ENCODE measurements around the gene PRKN. TPM values are rescaled to one million over a fixed set of nuclear protein-coding genes. Genes with fewer than 3 reads are reported as not detected.

PRKN gene
- polyA plus RNA-seq, 1 donor: 4.6 TPM

GRCh38 chr6:161493576-161494118 is 1233.9 kb downstream of the PRKN start:
- DNase-seq (ENCODE audit: low read depth): no peak

- no peak for DNase-seq (ENCODE audit: low read depth)
Observed at GRCh38 chr6:161489626-161490306, 1237.8 kb downstream of the PRKN start.

DNA sequence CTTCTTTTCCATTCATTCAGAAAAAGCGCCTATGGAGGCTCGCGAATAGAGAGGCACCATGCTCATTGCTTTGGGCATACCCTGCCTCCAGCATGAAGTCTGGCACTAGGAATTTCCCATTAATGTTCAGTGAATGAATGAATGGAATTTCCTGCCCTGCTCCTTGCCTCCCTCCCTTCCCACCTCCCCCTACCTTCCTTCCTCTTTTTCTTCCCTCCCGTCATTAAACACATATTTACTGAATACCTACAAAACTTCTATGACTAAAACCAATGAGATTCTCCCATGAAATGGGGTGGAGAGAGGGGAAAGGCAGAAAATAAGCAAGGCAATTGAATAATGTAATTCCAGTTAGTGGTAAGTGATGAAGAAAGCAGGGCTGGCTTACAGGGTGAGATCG is 1239.9 kb downstream of the PRKN start:
- no peak for DNase-seq (ENCODE audit: low read depth)

DNA sequence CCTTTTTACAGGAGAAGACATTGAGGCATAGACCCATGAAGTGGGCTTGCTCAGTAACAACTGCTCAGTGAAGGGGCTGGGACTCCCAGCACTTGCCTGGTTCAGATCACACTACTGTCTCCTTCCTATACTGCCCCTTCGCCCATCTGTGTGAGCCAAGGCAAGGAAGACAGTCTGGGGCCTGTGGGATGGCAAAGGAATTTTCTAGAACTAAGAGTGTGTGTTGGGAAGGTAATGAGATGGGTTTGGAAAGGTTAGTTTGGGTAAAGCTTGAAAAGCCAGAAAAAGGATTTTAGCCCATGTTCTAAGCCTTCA is 1240.4 kb downstream of the PRKN start:
- DNase-seq (ENCODE audit: low read depth): no peak

GRCh38 chr6:161486361-161487216 is 1241.0 kb downstream of the PRKN start:
- no peak for DNase-seq (ENCODE audit: low read depth)

DNA sequence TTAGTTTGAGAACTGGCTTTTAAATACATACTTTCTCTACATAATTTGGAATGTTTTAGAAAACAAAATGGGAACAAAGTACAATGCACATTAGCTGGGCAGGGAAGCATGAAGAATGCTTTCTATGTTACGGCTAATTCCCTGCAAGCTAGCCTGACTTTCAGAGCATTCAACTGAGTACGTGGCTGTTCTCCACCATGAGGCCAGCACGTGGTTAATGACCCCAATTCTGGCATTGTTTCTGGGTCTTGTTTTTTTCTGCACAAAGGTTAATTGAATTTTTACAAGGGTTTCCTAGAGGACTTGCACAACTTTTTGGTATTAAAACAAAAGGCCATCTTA is 1245.1 kb downstream of the PRKN start:
- DNase-seq (ENCODE audit: low read depth): no peak

DNA sequence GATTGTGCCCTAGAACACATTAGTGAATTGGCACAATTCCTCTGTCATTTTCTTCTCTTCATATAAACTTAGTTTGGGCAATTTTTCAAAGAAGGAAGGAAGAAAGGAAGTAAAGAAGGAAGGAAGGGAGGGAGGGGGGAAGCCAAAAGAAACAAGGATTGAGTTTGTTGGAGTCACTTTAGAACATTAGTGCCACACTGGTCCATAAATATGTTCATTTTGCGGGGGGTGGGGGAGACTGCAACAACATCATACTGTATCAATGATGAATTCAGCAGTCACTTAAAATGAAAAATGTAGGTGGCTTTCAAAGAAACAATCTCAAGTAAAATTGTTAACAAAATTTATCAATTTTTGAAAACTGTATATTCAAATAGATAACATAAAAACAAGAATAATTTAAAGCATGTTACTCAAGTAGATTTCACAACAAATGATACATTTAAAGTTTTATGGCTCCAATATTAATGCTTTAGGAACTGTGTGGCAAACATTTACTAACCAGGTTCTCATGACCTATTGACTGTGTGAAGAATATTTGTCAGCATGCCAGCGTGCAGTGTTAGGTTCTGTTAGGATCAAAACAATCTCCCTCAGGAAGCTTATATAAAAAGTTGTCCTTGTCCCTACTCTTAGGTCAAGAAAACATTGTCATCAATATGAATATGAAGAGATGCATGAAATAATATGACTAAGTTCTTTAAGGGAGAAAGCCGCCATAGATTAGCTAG is 1245.6 kb downstream of the PRKN start:
- DNase-seq (ENCODE audit: low read depth): no peak

- no peak for DNase-seq (ENCODE audit: low read depth)
Observed at GRCh38 chr6:161480421-161481155, 1247.0 kb downstream of the PRKN start.

DNA sequence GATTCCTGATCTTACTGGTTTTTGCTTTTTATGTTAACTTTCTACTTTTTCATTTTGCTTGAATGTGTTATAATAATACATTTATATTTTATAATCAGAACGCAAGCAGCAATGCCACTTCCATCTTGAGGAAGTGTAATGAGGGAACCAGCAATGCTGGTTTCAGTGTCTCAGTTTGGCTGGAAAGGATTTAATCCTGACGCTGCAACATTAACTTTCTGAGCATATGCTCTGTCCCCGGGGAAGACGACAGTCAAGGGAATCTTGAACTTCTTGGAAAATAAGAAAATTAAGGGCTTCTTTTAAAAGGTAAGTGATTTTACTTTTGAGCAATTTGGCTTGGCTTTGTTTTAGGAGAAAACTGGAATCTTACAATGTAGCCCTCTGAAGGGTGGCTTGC is 1248.2 kb downstream of the PRKN start:
- no peak for DNase-seq (ENCODE audit: low read depth)

- no peak for DNase-seq (ENCODE audit: low read depth)
Observed at GRCh38 chr6:161477876-161478425, 1249.6 kb downstream of the PRKN start.

DNA sequence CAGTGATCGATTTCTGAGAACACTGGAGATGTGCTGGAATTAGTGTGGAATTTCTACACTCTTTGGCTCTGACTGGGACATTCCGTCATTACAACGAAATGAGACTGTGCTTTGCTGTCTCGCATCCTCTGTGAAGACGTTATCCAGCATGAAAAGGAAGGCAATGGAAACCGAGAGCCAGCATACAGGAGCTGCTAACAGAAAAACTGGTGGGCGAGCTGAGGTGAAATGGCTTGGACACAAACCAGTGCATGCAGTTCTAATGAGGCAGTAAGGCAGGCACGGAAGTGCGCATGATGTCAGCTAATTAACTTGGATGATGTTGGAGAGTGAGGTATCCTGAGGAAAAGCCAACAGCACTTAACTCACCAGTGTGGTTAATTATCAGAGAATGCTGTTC is 1250.9 kb downstream of the PRKN start:
- DNase-seq (ENCODE audit: low read depth): no peak

DNA sequence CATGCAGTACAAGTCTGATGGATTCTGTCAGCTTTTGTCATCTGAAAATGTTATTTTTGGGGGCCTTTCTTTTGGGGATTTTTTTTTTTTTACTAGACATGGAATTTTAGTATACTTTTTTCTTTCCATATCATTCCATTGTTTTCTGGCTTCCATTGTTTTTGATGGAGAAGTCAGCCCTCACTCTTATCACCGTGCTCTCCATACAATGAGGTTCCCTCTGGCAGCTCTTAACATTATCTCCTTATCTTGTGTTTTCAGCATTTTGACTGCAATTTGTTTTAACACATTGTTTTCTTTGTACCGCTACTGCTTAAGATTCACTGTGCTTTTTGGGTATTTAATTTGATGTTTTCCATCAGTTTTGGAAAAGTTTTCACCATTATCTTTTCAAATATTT is 1262.2 kb downstream of the PRKN start:
- DNase-seq (ENCODE audit: low read depth): no peak

DNA sequence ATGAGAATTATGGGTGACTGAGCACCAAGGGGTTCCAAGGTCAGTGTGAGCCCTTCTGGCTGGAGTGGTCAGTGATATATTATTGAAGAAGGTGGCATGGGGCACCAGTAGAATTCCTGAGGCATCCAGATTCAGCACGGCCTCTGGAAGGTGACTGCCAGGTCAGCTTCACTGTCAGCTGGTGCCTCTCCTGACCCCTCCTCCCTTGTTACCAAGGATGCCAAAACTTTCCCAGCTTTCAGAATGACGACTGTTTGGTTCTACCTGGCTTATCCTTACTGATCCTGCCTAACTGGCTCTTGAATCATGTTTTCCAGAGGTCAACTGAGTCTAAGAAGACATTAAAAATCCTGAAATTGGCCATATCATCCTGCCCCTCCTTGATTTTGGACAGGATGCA is 1264.5 kb downstream of the PRKN start:
- DNase-seq (ENCODE audit: low read depth): no peak

DNA sequence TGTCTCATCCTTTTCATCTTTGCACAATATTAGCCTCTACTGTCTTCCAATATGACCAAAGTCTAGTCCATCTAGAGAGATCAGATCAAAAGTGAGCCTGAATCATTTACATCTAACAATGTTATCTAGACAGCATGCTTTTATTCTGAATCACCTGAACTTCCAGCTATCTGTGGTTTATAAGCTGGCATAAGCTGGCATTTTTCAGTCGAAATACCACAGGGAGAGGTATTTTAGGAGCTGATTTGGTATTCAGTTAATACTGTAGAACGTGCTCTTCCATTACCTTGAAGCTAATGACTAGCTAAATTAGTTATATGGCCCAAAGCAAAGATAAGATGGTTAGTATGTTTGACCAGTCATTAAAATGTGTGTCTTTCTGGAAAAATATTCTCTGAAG is 1265.4 kb downstream of the PRKN start:
- no peak for DNase-seq (ENCODE audit: low read depth)

DNA sequence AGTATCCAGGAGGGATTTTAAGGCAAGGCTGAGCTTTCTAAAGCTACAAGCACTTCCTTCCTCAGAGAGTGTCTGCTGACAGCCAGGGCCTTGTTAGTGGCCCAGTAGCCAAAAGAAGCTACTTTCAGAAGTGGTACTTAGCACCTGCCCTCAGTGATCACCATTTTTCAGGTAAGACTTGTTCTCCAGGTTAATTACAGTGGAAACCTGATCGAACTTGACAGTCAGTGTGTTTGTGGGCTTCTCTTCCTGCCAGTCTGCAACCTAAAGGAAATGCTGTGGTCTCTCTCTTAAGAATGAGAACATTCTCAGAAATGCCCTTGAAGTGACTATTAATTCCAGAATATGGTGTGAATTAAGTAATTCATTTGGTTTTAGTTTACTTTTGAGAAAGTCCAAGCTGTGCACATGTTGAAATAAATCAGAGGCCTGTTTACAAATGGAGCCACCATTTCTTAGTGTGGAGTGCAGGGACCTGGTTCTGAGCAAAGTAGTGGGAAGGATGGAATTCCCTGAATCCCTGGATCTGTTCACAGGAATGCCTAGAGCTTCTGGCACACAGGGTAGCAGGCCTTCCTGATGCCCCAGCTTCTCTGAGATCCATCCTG is 1268.5 kb downstream of the PRKN start:
- DNase-seq (ENCODE audit: low read depth): no peak

DNA sequence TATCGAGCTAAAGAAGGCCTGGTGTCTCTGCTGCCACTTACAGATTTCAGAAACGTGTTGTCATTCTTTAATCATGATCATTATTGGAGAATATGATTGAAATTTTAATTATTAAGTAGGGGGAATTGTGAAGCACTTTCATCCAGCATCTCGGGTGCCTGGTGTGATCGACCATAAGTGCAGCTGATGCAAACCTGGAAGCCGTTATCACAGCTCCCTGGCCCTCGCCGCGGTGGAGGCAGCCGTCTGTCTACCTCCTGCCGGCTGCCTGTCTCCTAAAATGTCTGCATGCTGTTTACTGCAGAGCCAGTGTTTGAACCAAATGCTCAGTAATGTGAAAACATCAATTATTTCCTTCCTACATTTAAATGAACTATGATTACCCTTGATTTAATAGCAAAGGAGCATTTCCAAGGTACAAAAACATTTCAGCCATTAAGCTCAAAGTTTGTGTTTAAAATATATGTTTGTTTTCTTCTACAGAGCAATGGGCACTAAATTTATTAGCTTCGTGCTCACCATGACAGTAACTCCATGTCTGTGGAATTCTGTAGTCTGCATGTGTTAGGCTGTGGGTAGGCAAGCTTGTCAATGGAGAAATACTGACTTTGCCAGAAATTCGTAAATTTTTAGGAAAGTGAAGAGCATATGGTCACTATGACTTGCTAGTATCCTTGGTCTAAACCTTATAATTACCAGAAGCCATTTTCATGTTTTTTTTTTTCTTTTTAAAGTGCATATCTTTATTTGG is 1269.2 kb downstream of the PRKN start:
- DNase-seq (ENCODE audit: low read depth): no peak

GRCh38 chr6:161455848-161456247 is 1271.7 kb downstream of the PRKN start:
- DNase-seq (ENCODE audit: low read depth): no peak

DNA sequence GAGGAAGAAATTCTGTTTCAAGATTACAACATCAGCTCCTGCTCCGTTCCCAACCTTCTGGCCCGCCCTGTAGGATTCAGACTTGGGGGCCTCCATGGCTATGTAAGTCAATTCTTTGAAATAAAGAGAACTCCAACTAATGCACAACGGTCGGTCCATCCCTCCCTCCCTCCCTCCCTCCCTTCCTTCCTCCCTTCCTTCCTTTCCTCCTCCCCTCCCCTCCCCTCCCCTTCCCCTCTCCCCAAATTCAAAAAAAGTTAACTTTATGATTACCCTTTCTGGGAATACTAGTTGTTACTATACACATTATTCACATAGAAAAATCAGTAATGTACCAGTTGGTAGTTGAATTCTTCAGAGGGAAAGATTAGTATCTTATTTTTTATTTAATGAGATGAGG is 1274.0 kb downstream of the PRKN start:
- no peak for DNase-seq (ENCODE audit: low read depth)

DNA sequence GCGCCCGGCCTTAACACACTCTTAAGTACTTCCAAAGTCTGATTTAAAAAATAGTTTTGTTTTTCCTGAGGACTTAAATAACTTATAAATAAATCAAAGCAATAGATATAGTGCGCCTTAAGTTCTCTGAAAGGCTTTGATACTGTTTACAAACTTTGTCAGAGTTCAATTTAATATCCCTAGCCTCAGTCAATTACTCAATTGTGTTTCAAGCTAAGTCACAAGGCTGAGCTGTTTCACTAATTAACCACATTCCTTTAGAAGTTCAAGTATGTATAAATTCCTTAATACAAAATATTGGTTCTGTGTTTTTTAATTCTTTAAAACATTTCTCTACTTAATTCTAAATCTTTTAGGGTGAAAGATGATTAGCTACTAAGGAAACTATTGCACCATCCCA is 1275.3 kb downstream of the PRKN start:
- no peak for DNase-seq (ENCODE audit: low read depth)

- no peak for DNase-seq (ENCODE audit: low read depth)
Observed at GRCh38 chr6:161449521-161449920, 1278.0 kb downstream of the PRKN start.
